GM23338 (cell line): ENCODE data around the gene NFATC1. TPM values are rescaled to one million over a fixed set of nuclear protein-coding genes. Genes with fewer than 3 reads are reported as not detected.

Source experiments
- ATAC-seq: fragments of 200-7000 bp; cut with Tn5 transposase; 3 replicates; pipeline ENCODE4 v1.9.1; 2020
- DNase-seq: peaks from one replicate; pipeline ENCODE4 v3.0.0-alpha.2; 2015; ENCODE audit warnings: low spot score
- H2AFZ ChIP-seq: fragments of 200-600 bp; sonication (generic); 2 replicates; pipeline ENCODE4 v1.8.0; 2016; ENCODE audit warnings: antibody characterized with exemption, mild to moderate bottlenecking, moderate library complexity
- H3F3A ChIP-seq: fragments of 200-600 bp; sonication (generic); replicated peaks from 2 replicates; pipeline ENCODE4 v1.8.0; 2017; ENCODE audit warnings: antibody characterized with exemption, mixed run types, low read depth
- H3K27ac ChIP-seq: fragments of 200-600 bp; sonication (generic); 2 replicates; pipeline ENCODE4 v1.6.1; 2016; ENCODE audit warnings: low read depth
- H3K27me3 ChIP-seq: fragments of 200-600 bp; sonication (generic); 2 replicates; pipeline ENCODE4 v1.8.0; 2016; ENCODE audit warnings: mild to moderate bottlenecking, mixed run types, moderate library complexity; ENCODE audit not compliant: insufficient read depth
- H3K36me3 ChIP-seq: fragments of 200-600 bp; sonication (generic); 2 replicates; pipeline ENCODE4 v1.8.0; 2016; ENCODE audit warnings: mild to moderate bottlenecking; ENCODE audit not compliant: insufficient read depth
- H3K4me1 ChIP-seq: fragments of 200-600 bp; sonication (generic); 2 replicates; pipeline ENCODE4 v1.8.0; 2016; ENCODE audit warnings: mild to moderate bottlenecking, moderate library complexity; ENCODE audit not compliant: insufficient read depth
- H3K4me2 ChIP-seq: fragments of 200-600 bp; sonication (generic); 2 replicates; pipeline ENCODE4 v1.7.1; 2017; ENCODE audit warnings: mixed run types
- H3K4me3 ChIP-seq: fragments of 200-600 bp; sonication (generic); 2 replicates; pipeline ENCODE4 v1.6.1; 2016; ENCODE audit warnings: mixed run types
- H3K79me2 ChIP-seq: fragments of 200-600 bp; sonication (generic); replicated peaks from 2 replicates; pipeline ENCODE4 v1.8.0; 2017; ENCODE audit warnings: mild to moderate bottlenecking; ENCODE audit not compliant: insufficient read depth
- H3K9me2 ChIP-seq: fragments of 200-600 bp; sonication (generic); 2 replicates; pipeline ENCODE4 v1.8.0; 2017; ENCODE audit not compliant: insufficient read depth
- H4K20me1 ChIP-seq: fragments of 200-600 bp; sonication (generic); replicated peaks from 2 replicates; pipeline ENCODE4 v1.8.0; 2017; ENCODE audit warnings: mild to moderate bottlenecking; ENCODE audit not compliant: insufficient read depth
- H3K27ac Mint-ChIP-seq: 2 replicates; pipeline ENCODE4 v1.8.0; 2020; ENCODE audit warnings: inconsistent platforms, mild to moderate bottlenecking, moderate library complexity, mixed read lengths
- H3K27me3 Mint-ChIP-seq: 3 replicates; pipeline ENCODE4 v1.8.0; 2022; ENCODE audit warnings: low read depth, mild to moderate bottlenecking, moderate library complexity, mixed read lengths, inconsistent platforms; ENCODE audit not compliant: insufficient read depth, poor library complexity
- H3K36me3 Mint-ChIP-seq: 3 replicates; pipeline ENCODE4 v1.8.0; 2021; ENCODE audit warnings: low read depth, mild to moderate bottlenecking, inconsistent platforms, moderate library complexity, mixed read lengths
- H3K4me1 Mint-ChIP-seq: 3 replicates; pipeline ENCODE4 v1.8.0; 2020; ENCODE audit warnings: mild to moderate bottlenecking, inconsistent platforms, mixed read lengths
- H3K4me3 Mint-ChIP-seq: 3 replicates; pipeline ENCODE4 v1.8.0; 2021; ENCODE audit warnings: moderate library complexity, mild to moderate bottlenecking, inconsistent platforms, mixed read lengths
- H3K9me3 Mint-ChIP-seq: 3 replicates; pipeline ENCODE4 v1.8.0; 2020; ENCODE audit warnings: moderate library complexity, mild to moderate bottlenecking, inconsistent platforms, mixed read lengths
- CREB1 ChIP-seq: fragments of 250-450 bp; sonication (Bioruptor Pico); IDR thresholded peaks from 2 replicates; pipeline ENCODE4 v1.5.0; 2020; ENCODE audit warnings: low read depth, mild to moderate bottlenecking, moderate library complexity
- CTCF ChIP-seq, 2 experiments: fragments of 200-600 bp in 1 of 2; sonication (generic) in 1 of 2; conservative IDR thresholded peaks; 2 replicates each; pipeline versions ENCODE4 v1.5.1 to v1.6.1; 2016 to 2017; ENCODE audit warnings: antibody characterized with exemption in 2 of 2, low read depth in 2 of 2, mild to moderate bottlenecking in 2 of 2, moderate library complexity in 1 of 2
- ETS1 ChIP-seq: IDR thresholded peaks from 2 replicates; pipeline ENCODE4 v1.6.1; 2016; ENCODE audit warnings: antibody characterized with exemption
- EZH2 ChIP-seq: fragments of 200-600 bp; sonication (generic); IDR thresholded peaks from one replicate; pipeline ENCODE4 v1.8.0; 2017; ENCODE audit warnings: antibody characterized with exemption, mild to moderate bottlenecking, low read depth; ENCODE audit not compliant: unreplicated experiment
- EZH2phosphoT487 ChIP-seq: fragments of 200-600 bp; sonication (generic); IDR thresholded peaks from one replicate; pipeline ENCODE4 v1.8.1; 2018; ENCODE audit warnings: antibody characterized with exemption; ENCODE audit not compliant: unreplicated experiment
- JUNB ChIP-seq: IDR thresholded peaks from one replicate; pipeline ENCODE4 v1.6.1; 2016; ENCODE audit warnings: antibody characterized with exemption; ENCODE audit not compliant: unreplicated experiment
- NANOG ChIP-seq: IDR thresholded peaks from 2 replicates; pipeline ENCODE4 v1.6.1; 2016; ENCODE audit warnings: antibody characterized with exemption, borderline replicate concordance
- REST ChIP-seq: IDR thresholded peaks from one replicate; pipeline ENCODE4 v1.6.1; 2018; ENCODE audit warnings: antibody characterized with exemption; ENCODE audit not compliant: unreplicated experiment
- STAT1 ChIP-seq: IDR thresholded peaks from one replicate; pipeline ENCODE4 v1.6.1; 2016; ENCODE audit warnings: antibody characterized with exemption; ENCODE audit not compliant: unreplicated experiment
- ZNF114 ChIP-seq: fragments of 250-450 bp; sonication (Bioruptor Pico); IDR thresholded peaks from 2 replicates; pipeline ENCODE4 v1.5.0; 2020; ENCODE audit warnings: mild to moderate bottlenecking, moderate library complexity
- ZNF331 ChIP-seq: fragments of 250-450 bp; sonication (Bioruptor Pico); IDR thresholded peaks from 2 replicates; pipeline ENCODE4 v1.5.0; 2020; ENCODE audit warnings: low read depth, mild to moderate bottlenecking, moderate library complexity
- ZNF462 ChIP-seq: fragments of 250-450 bp; sonication (Bioruptor Pico); IDR thresholded peaks from 2 replicates; pipeline ENCODE4 v1.5.0; 2020; ENCODE audit warnings: mild to moderate bottlenecking, moderate library complexity
- polyA plus RNA-seq: library from polyadenylated mRNA; unstranded; fragments of >200 nt; fragmentation: Nextera tagmentation; extraction: Ambion mirVana; gene quantifications from 2 replicates; pipeline ENCODE4 v1.2.1, GENCODE V29; 2016
- total RNA-seq: library from RNA; depleted of rRNA; stranded (reverse); fragments of >200 nt; shearing (Covaris generic); gene quantifications from 2 replicates; pipeline ENCODE4 v1.2.3, GENCODE V29; 2014

NFATC1 gene
- total and polyA plus RNA-seq, 2 experiments from 2014 or later, result 3.9 to 6.4 TPM

- Mint-ChIP-seq H3K4me3 (no peak overlapping the region), H3K27me3 (peaks cover 6% of the 10 kb centered on the region), H3K36me3 (no peaks in the 10 kb centered on the region), H3K9me3 (no peaks in the 10 kb centered on the region; the same call in 2 of the 3 replicates), H3K4me1 (no peaks in the 10 kb centered on the region), H3K27ac (no peak overlapping the region)
- H3K4me3 ChIP-seq, result no peak overlapping the region
- no peak overlapping the region for H3K27ac ChIP-seq
- H4K20me1 ChIP-seq, result no peaks in the 10 kb centered on the region
- TF ChIP-seq ZNF114 (CRISPR knock-in tag) (no peak), REST (no peak), ZNF462 (CRISPR knock-in tag) (no peak), JUNB (no peak), CREB1 (no peak), EZH2 (no peak), NANOG (no peak), STAT1 (no peak), ZNF331 (CRISPR knock-in tag) (no peak), EZH2phosphoT487 (no peak), ETS1 (no peak), CTCF (conservative IDR thresholded peaks at IDR 0.05; ENCODE audit: low read depth in 2 of 2) (no peak)
- no peak for DNase-seq
- no peaks in the 10 kb centered on the region for H3K4me1 ChIP-seq
- peaks cover 12% of the 10 kb centered on the region for H3F3A ChIP-seq
- H3K79me2 ChIP-seq, result no peaks in the 10 kb centered on the region
- H2AFZ ChIP-seq, result 0 out of 2 replicates have a peak overlapping the region, but pooled peaks have one; percentile 38
- H3K27me3 ChIP-seq, result no peaks in the 10 kb centered on the region
- no peaks in the 10 kb centered on the region for H3K9me2 ChIP-seq
- H3K4me2 ChIP-seq, result no peak overlapping the region
- H3K36me3 ChIP-seq, result no peaks in the 10 kb centered on the region
- ATAC-seq, result no peak
Observed at GRCh38 chr18:79578396-79579260, 182.9 kb downstream of the NFATC1 start.
